Erythroblast (primary cell): Measurements from ENCODE around the gene RPL22L1.

Experiments used
- GATA1 ChIP-seq: IDR thresholded peaks from 2 replicates; pipeline ENCODE4 v1.6.1; 2011; ENCODE audit warnings: low read depth, mild to moderate bottlenecking, control low read depth, low read length, moderate library complexity
- POLR2A ChIP-seq: IDR thresholded peaks from 2 replicates; pipeline ENCODE4 v1.6.1; 2011; ENCODE audit warnings: mild to moderate bottlenecking, low read length

- TF ChIP-seq POLR2A (no peak), GATA1 (no peak)
These were observed 48.7 kb upstream of the RPL22L1 start for GRCh38 chr3:170918715-170919114.
